Measurements from ENCODE around the gene CLDN6. TPM values are rescaled to one million over a fixed set of nuclear protein-coding genes. Genes with fewer than 3 reads are reported as not detected.

The CLDN6 gene
- total RNA-seq, 2 experiments from 2014 or later, result not detected

Small RNAs within 50 kb of the gene (small RNA-seq; reads per million reads assigned to genes)
- not detected for gene LINC00514

Other genes starting within 250 kb of the CLDN6 start
- gene ELOB, start 240.9 kb downstream of the CLDN6 start, total RNA-seq (2014; rRNA removed; shearing (Covaris generic)), result 282 and 285 TPM in 2 replicates
- 204 and 209 TPM in 2 replicates for gene ELOB, start 240.9 kb downstream of the CLDN6 start, total RNA-seq (2022)
- not detected in 2 replicates for gene PRSS33, start 230.6 kb downstream of the CLDN6 start, total RNA-seq (2014; rRNA removed; shearing (Covaris generic))
- gene PRSS33, start 230.6 kb downstream of the CLDN6 start, total RNA-seq (2022), result not detected in 2 replicates
- not detected in 2 replicates for gene PRSS41, start 219.7 kb downstream of the CLDN6 start, total RNA-seq (2014; rRNA removed; shearing (Covaris generic))
- gene PRSS41, start 219.7 kb downstream of the CLDN6 start, total RNA-seq (2022), result not detected in 2 replicates
- 44.5 and 68.7 TPM in 2 replicates for gene PRSS21, start 200.9 kb downstream of the CLDN6 start, total RNA-seq (2014; rRNA removed; shearing (Covaris generic))
- gene PRSS21, start 200.9 kb downstream of the CLDN6 start, total RNA-seq (2022), result 69.6 and 75.1 TPM in 2 replicates
- 1.2 and 4.0 TPM in 2 replicates for gene ZG16B, start 187.9 kb downstream of the CLDN6 start, total RNA-seq (2014; rRNA removed; shearing (Covaris generic))
- 2.5 and 2.6 TPM in 2 replicates for gene ZG16B, start 187.9 kb downstream of the CLDN6 start, total RNA-seq (2022)
- not detected in 2 replicates for gene PRSS22, start 160.0 kb downstream of the CLDN6 start, total RNA-seq (2014; rRNA removed; shearing (Covaris generic))
- not detected in 2 replicates for gene PRSS22, start 160.0 kb downstream of the CLDN6 start, total RNA-seq (2022)
- 38.7 and 44.9 TPM in 2 replicates for gene FLYWCH2, start 135.0 kb downstream of the CLDN6 start, total RNA-seq (2014; rRNA removed; shearing (Covaris generic))
- 22.3 and 23.9 TPM in 2 replicates for gene FLYWCH2, start 135.0 kb downstream of the CLDN6 start, total RNA-seq (2022)
- 25.3 and 26.1 TPM in 2 replicates for gene FLYWCH1, start 106.3 kb downstream of the CLDN6 start, total RNA-seq (2014; rRNA removed; shearing (Covaris generic))
- gene FLYWCH1, start 106.3 kb downstream of the CLDN6 start, total RNA-seq (2022), result 61.9 and 63.9 TPM in 2 replicates
- 0.09 and 0.28 TPM in 2 replicates for gene KREMEN2, start 53.9 kb downstream of the CLDN6 start, total RNA-seq (2014; rRNA removed; shearing (Covaris generic))
- 0.31 TPM in 1 of 2 replicates, not detected in the other for gene KREMEN2, start 53.9 kb downstream of the CLDN6 start, total RNA-seq (2022)
- gene PAQR4, start 48.8 kb downstream of the CLDN6 start, total RNA-seq (2014; rRNA removed; shearing (Covaris generic)), result 38.1 and 49.1 TPM in 2 replicates
- 59.7 and 67.4 TPM in 2 replicates for gene PAQR4, start 48.8 kb downstream of the CLDN6 start, total RNA-seq (2022)
- 80.2 and 104 TPM in 2 replicates for gene PKMYT1, start 37.7 kb downstream of the CLDN6 start, total RNA-seq (2014; rRNA removed; shearing (Covaris generic))
- 195 and 197 TPM in 2 replicates for gene PKMYT1, start 37.7 kb downstream of the CLDN6 start, total RNA-seq (2022)
- gene CLDN9, start 5.3 kb downstream of the CLDN6 start, total RNA-seq (2014; rRNA removed; shearing (Covaris generic)), result 0.44 TPM in 1 of 2 replicates, not detected in the other
- gene CLDN9, start 5.3 kb downstream of the CLDN6 start, total RNA-seq (2022), result 0.42 and 0.59 TPM in 2 replicates
- 4.1 and 4.9 TPM in 2 replicates for gene TNFRSF12A, start 2.2 kb upstream of the CLDN6 start, total RNA-seq (2014; rRNA removed; shearing (Covaris generic))
- 1.3 and 1.9 TPM in 2 replicates for gene TNFRSF12A, start 2.2 kb upstream of the CLDN6 start, total RNA-seq (2022)
- 17.1 and 29.1 TPM in 2 replicates for gene HCFC1R1, start 5.8 kb upstream of the CLDN6 start, total RNA-seq (2014; rRNA removed; shearing (Covaris generic))
- gene HCFC1R1, start 5.8 kb upstream of the CLDN6 start, total RNA-seq (2022), result 32.2 and 39.4 TPM in 2 replicates
- 33.7 and 36.0 TPM in 2 replicates for gene THOC6, start 5.9 kb upstream of the CLDN6 start, total RNA-seq (2014; rRNA removed; shearing (Covaris generic))
- gene THOC6, start 5.9 kb upstream of the CLDN6 start, total RNA-seq (2022), result 26.3 and 33.6 TPM in 2 replicates
- gene BICDL2, start 18.8 kb upstream of the CLDN6 start, total RNA-seq (2014; rRNA removed; shearing (Covaris generic)), result not detected in 2 replicates
- not detected in 2 replicates for gene BICDL2, start 18.8 kb upstream of the CLDN6 start, total RNA-seq (2022)
- gene MMP25, start 28.4 kb upstream of the CLDN6 start, total RNA-seq (2014; rRNA removed; shearing (Covaris generic)), result 0.63 and 2.6 TPM in 2 replicates
- gene MMP25, start 28.4 kb upstream of the CLDN6 start, total RNA-seq (2022), result 5.6 and 5.8 TPM in 2 replicates
- gene IL32, start 47.5 kb upstream of the CLDN6 start, total RNA-seq (2014; rRNA removed; shearing (Covaris generic)), result not detected in 2 replicates
- gene IL32, start 47.5 kb upstream of the CLDN6 start, total RNA-seq (2022), result not detected in 2 replicates
- 0.09 TPM in 1 of 2 replicates, not detected in the other for gene ZSCAN10, start 81.1 kb upstream of the CLDN6 start, total RNA-seq (2014; rRNA removed; shearing (Covaris generic))
- 0.49 and 0.72 TPM in 2 replicates for gene ZSCAN10, start 81.1 kb upstream of the CLDN6 start, total RNA-seq (2022)
- gene ZNF205, start 94.4 kb upstream of the CLDN6 start, total RNA-seq (2014; rRNA removed; shearing (Covaris generic)), result 0.67 and 1.2 TPM in 2 replicates
- 0.30 TPM in 1 of 2 replicates, not detected in the other for gene ZNF205, start 94.4 kb upstream of the CLDN6 start, total RNA-seq (2022)
- gene ZNF213, start 116.8 kb upstream of the CLDN6 start, total RNA-seq (2014; rRNA removed; shearing (Covaris generic)), result 3.4 and 4.8 TPM in 2 replicates
- gene ZNF213, start 116.8 kb upstream of the CLDN6 start, total RNA-seq (2022), result 8.5 and 9.1 TPM in 2 replicates
- not detected in 2 replicates for gene OR1F1, start 170.0 kb upstream of the CLDN6 start, total RNA-seq (2014; rRNA removed; shearing (Covaris generic))
- gene OR1F1, start 170.0 kb upstream of the CLDN6 start, total RNA-seq (2022), result not detected in 2 replicates
- gene ZNF200, start 217.0 kb upstream of the CLDN6 start, total RNA-seq (2014; rRNA removed; shearing (Covaris generic)), result 19.8 and 26.2 TPM in 2 replicates
- 13.9 TPM in 2 replicates for gene ZNF200, start 217.0 kb upstream of the CLDN6 start, total RNA-seq (2022)
- gene MEFV, start 238.4 kb upstream of the CLDN6 start, total RNA-seq (2014; rRNA removed; shearing (Covaris generic)), result 0.57 TPM in 1 of 2 replicates, not detected in the other
- 0.27 TPM in 1 of 2 replicates, not detected in the other for gene MEFV, start 238.4 kb upstream of the CLDN6 start, total RNA-seq (2022)